ENCODE results near the gene TAAR5. TPM values are rescaled to one million over a fixed set of nuclear protein-coding genes. Genes with fewer than 3 reads are reported as not detected.
"Not testable (repeated sequence)": the region's sequence is repeated elsewhere in the genome, so short reads cannot be mapped to it uniquely, and the experiment has no call there.

Gene TAAR5
- total and polyA plus RNA-seq, 10 of the 15 experiments (the other 5 are each of a cell fraction or from before 2014, with no cell fraction given) = not detected

DNA sequence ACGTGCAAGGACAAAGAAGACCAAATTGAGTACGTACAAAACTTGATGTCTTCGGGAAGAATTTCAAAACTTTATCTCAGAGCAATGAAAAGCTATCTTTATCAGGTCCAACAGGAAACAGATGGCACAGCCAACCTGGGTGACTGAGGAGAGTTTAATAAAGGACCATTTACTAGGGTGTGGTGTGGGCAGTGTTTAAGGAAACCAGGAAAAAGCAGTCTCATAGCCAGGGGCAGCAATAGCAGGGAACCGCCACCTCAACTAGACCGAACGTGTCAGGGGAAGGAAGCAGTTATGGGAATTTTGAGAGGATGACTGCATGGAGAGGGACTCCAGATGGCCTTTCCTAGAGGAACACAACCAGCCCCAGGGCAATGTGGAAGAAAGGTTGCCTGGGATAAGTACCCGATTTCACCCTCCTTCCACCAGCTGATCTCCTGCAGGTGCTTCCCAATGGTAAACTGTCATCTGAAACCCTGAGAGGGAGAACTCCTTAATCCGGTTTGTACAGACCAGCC, 15.2 kb upstream of the TAAR5 start (continued):
- TF ChIP-seq ZBTB40 (IDR thresholded peaks at IDR 0.05; ENCODE audit: borderline replicate concordance) = no peak
- TF ChIP-seq SMARCA5 (IDR thresholded peaks at IDR 0.05) = no peak
- no peak for TF ChIP-seq GATAD2B (conservative IDR thresholded peaks at IDR 0.05; ENCODE audit: low read depth)
- no peak for TF ChIP-seq RBBP5 (conservative IDR thresholded peaks at IDR 0.05)

DNA sequence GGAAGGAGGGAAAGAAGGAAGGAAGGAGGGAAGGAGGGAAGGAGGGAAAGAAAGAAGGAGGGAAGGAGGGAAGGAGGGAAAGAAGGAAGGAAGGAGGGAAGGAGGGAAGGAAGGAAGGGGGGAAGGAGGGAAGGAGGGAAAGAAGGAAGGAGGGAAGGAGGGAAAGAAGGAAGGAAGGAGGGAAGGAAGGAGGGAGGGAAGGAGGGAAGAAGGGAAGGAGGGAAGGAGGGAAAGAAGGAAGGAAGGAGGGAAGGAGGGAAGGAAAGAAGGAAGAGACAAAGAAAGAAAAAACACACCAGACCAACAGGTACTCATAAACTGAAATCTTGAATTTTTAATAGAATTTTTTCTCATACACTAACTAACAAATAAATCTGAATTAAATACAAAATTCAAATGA, 11.4 kb upstream of the TAAR5 start:
- DNase-seq (ENCODE audit: low read depth, low spot score); ATAC-seq; POLR2A ChIA-PET; SMC1A ChIA-PET (ENCODE audit: uncharacterized antibody, unreplicated experiment); RAD21 ChIA-PET (ENCODE audit: unreplicated experiment); H3K27me3 ChIP-seq (replicated peaks in 1 of 2; ENCODE audit: control insufficient read depth in 2 of 2, insufficient read depth in 2 of 2, low read length in 1 of 2); H4K20me1 ChIP-seq (ENCODE audit: control insufficient read depth, insufficient read depth); H3K79me2 ChIP-seq (ENCODE audit: control insufficient read depth, insufficient read depth, low read length); H3K9ac ChIP-seq (ENCODE audit: control insufficient read depth, insufficient read depth, low read length); CTCF ChIA-PET; H3K4me2 ChIP-seq (ENCODE audit: control insufficient read depth, insufficient read depth); in situ Hi-C loops (cut with MboI); H2AFZ ChIP-seq (ENCODE audit: control insufficient read depth, low read depth, low read length); BruUV-seq (replicated peaks); H3K4me3 ChIP-seq; H3K27ac ChIP-seq (ENCODE audit: control insufficient read depth, insufficient read depth); intact Hi-C loops (cut with micrococcal nuclease; ENCODE audit: unreplicated experiment); H3K9me3 ChIP-seq (replicated peaks; ENCODE audit: control insufficient read depth, insufficient read depth, low read length); H3K36me3 ChIP-seq (ENCODE audit: control insufficient read depth in 2 of 2, insufficient read depth in 2 of 2, low read length in 1 of 2); H3K4me1 ChIP-seq (ENCODE audit: control insufficient read depth, insufficient read depth, low read length): not testable (repeated sequence)
- peak; percentile 18 for FAIRE-seq

All from GM12878 (cell line).